Activated T-cell treated with anti-CD3 and anti-CD28 coated beads for 48 hours (primary cell): ENCODE data around the gene VAV2.
"Not testable (repeated sequence)": the region's sequence is repeated elsewhere in the genome, so short reads cannot be mapped to it uniquely, and the experiment has no call there.

ENCODE experiments used
- DNase-seq: peaks from one replicate; pipeline ENCODE4 v3.0.0-alpha.2; 2020; ENCODE audit warnings: low read depth

Gene VAV2

DNA sequence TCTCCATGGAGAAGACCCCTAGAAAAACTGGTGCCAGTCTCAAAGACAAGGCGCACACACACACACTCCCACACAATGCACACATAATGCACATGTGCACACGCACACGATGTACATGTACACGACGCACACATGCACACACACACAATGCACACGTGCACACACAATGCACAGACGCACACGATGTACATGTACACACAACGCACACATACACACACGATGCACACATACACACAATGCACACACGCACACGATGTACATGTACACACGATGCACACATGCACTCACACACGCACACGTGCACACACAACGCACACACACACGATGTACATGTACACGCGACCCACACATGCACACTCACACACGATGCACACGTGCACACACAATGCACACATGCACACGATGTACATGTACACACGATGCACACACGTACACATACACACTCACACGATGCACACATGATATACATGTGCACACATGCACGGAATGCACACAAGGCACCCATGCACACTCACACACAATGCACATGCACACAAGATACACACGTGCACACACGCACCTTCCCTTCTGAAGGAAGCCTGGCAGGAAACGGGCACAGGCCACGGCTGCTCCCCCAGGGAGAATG lies 76.5 kb downstream of the VAV2 start:
- no peak for DNase-seq

DNA sequence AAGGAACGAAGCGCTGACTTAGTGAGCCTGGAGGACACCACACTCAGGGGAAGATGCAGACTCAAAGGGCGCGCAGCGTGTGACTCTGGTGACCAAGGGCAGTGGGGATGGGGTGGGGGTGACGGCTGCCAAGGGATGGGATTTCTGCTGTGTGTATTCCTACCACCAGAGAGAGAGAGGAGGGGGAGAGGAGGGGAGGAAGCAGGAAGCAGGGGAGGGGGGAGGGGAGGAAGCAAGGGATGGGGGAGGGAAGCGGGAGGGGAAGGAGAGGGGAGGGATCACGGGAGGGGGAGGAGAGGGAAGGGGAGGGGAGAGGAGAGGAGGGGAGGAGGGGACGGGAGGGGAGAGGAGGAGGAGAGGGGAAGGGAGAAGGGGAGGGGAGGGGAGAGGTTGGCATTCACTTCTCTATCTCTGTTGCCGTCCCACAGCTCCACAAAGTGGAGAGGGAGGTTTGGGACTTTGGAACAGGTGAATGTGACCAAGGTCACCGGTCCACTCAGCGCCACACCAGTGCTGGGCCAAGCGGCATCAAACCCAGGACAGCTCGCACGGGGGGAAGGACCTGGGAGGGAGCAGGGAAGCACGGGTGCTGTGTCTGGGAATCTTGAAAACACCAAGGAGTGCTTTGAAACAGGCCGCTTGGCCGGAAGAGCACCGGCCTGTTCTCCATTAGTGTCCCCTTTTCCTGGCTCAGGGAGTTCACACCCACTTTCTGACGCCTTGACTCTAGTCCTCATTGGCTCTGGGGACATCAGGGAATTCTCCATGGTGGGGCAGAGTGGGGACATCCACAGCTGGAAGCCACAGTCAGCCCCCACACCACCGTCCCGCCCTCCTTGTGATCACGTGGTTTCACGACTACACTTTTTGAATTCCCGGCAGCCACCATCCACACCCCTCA lies 77.4 kb downstream of the VAV2 start:
- DNase-seq = no peak

DNA sequence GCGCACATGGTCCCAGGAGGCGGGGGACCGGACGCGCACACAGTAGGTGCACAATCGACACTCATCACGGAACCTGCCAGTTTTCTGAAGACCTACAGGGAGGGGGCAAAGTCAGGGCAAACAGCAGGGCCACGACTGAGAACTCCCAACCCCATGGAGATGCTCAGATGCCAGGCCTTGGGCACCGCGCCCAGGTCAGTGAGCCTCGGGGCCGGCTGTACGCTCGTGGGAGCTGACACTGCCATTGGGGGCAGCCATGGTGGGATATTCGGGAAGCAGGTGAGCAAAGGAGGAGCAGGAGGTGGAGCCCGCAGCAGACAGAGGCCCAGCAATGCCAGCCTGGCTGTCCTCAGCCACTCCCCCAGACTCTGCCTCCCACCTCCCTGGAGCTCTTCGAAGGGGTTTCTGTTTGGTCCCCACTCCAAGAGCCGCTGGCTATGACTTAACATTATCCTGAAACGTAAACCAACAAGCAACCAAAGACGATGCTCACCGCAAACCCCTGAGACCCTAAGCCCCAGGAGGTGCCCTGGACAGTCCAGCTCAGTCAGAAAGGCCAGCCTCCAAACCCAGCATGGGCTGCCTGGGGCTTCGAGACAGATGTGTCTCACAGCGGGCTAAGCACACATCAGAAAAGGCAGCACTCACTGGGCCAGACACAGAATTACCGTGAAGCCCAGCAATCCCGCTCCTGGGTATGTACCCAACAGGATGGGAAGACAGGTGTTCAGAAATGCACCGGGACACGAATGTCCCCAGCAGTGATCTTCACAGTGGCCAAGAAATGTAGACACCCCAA lies 78.4 kb downstream of the VAV2 start:
- no peak for DNase-seq

DNA sequence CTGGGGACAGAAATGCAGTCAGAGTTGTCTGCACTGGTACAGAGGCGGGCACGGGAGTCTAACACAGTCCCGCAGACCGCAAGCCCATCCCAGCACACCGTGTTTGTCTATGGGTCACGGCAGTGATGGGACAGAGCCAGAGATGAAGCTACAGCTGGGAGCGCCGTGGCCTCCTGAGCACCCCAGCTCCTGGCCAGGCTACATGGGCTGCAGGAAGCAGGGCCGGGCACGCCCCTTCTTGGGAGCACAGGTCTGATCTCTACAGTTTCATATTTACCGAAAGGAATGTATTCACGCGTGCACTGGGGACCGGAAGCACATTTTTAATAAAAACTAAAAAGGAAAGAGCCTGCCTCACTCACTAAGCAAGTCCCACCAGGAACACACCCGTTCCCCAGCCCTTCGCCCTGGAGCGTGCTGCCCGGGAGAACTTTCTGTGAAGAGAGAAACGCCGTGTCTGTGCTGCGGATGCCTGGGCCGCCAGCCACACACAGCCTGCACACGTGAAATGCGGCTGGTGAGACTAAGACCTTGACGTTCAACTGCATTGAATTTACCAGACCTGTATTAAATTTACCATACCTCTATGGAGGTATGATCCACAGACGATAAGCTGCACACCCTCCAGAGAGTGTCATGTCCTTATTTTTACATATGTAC lies 81.1 kb downstream of the VAV2 start:
- no peak for DNase-seq

DNA sequence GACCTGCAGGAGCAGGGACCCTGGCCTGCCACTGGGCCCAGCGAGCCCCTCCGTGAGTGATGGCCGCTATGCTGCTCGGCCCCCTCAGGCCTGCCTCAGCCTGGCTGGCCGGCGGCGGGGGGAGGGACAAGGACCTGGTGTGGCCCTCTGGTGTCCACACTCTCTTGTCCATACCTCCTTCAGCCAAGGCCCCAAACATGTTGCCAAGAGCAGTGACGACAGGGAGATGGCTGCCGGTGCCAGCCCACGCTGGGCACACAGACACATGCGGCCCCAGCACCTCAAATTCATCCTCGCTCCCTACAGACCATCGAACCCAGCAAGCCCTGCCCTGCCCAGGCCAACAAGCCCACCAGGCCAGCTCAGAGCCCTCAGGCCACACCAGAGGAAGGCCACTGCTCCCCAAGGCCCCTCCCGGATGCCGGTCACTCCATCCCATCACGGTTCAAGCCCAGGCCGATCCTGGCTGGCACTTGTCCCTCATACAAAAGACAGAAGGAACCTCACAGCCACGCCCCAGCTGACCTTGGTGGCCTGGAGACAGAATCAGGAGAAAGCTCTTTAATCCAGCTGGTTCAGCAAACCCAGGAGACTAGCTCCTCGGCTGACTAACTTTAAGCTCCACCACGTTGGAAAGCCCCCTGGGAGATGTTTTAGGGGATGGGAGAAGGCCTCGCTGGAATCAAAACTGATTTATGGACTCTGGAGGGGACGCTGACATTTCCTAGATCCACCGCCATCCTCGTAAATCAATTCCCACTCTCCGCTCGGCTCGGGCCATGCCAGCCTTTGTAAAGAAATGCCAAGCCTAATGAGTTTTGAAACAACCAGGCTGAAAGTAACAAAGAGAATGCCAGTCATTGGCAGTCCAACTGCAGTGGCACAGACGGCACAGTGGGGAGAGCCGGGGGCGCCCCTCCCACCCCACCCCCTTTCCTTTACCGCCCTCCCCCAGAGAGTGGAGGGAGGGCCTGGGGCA lies 84.9 kb downstream of the VAV2 start:
- DNase-seq = no peak

DNA sequence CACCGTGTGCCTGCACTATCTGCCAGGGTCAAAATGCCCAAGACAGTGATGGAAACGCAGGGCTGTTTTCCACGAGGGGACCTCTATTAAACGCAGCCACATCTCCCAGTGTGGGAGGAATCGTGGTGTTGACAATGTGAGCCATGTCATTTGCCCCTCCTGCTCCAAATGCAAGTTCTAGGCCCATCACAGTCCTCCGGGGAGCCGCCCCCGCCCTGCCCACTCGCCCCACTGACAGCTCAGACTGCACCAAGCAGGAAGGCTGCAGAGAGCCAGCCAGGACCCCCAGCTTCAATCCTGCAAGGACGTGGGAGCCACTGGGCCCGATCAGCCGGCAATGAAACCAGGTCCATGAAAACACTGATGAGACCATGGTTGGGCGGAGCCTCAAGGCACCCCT lies 85.9 kb downstream of the VAV2 start:
- DNase-seq = no peak

DNA sequence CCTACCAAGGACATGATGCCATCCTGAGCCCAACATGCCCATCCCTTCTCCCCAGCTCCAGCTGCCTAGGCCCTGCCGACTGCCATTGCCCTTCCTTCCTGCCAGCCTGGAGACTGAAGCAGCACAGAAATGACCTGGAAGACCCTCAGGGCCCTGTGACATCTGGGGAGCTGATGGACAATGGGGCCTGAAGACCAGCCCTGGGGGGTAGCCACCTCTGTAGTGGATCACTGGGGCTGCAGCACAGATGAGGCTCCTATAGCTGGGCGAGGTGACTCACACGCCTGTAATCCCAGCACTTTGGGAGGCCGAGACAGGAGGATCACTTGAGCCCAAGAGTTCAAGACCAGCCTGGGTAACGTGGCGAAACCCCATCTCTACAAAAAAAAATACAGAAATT lies 86.6 kb downstream of the VAV2 start:
- no peak for DNase-seq

DNA sequence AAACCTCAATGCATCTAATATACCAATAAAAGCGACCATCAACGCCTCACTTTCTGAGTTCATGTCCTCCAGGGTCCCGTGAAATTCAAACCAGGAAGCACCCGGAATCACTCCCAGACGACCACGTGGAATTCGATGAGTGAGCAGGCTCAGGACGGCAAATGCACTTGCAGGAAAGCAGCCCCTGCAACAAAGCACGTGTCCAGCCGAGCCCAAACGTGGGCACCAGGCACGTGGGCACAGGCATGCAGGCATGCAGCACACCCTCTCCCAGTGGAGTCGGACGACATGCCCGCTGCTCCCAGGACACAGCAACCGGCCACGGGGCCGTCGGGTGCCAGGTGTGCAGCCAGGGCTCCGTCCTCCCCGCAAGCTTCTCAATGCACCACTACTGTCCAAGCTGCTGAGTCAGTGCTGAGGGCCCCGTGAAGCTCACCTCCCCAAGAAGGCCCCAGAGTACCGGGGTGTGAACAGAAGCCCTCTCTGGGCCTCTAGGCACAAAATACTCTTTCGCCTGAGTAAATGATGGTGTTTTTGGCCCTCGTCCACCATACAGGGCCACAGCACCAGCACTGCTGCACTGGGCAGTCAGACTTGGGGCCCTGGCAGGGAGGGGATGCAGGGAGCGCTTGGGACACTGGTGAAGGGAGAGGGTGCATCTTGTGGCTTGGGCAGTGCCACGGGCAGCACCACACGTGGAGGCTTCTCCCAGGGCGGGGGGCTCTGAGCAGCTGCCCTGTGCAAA lies 87.6 kb downstream of the VAV2 start:
- DNase-seq = no peak

DNA sequence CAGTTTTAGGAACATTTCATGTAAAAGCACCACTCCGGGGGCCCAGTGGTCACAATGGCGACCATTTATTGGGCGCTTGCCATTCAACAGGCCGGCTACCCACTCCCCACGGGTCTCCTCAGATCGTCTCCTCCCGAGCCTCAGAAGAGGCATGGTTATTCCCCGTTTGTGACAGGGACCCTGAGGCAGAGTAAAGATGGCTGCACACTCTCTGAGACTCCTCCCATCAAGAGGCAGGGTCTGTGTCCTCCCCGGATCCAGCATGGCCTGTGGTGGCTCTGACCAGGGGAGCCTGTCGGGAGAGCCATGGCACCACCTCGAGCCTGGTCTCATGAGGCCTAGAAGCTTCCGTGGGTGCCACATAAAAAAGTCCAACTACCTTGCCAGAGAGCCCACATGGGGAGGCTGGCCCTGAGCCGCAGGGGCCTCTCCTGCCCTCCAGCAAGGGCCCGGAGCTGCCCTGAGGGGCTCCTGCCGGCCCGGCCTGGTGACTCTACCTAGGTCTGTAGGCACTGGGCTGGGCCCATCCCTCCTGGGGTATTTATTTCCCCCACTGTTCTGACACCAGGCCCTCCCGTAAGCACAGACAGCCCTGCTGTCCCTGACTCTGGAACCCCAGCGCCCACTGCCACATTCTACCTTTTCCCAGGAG lies 90.8 kb downstream of the VAV2 start:
- DNase-seq = no peak

DNA sequence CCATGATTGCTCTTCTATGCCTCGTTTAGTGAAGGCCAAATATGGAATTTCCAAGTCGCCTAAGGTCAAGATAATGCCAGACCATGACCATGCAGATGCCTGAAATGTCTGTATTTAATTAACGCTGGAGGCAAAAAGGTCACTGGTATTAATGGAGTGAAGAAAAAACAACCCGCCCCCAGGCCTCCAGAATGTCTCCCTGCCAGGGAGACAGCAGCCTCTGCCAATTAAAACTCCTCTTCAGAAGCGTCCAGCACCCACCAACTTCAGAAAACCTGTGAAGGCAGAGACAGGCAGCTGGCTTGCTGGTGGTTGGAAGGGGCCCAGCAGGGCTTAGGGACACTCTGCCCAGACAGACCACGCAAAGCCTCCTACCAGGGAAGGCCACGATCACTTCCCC lies 94.4 kb downstream of the VAV2 start:
- no peak for DNase-seq

DNA sequence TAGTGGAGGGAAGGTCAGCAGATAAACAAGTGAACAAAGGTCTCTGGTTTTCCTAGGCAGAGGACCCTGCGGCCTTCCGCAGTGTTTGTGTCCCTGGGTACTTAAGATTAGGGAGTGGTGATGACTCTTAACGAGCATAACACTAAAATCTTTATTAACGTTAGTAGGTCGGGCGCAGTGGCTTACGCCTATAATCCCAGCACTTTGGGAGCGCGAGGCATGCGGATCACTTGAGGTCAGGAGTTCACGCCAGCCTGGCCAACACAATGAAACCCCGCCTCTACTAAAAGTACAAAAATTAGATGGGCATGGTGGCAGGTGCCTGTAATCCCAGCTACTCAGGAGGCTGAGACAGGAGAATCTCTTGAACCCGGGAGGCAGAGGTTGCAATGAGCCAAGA lies 96.1 kb downstream of the VAV2 start:
- DNase-seq = not testable (repeated sequence)

DNA sequence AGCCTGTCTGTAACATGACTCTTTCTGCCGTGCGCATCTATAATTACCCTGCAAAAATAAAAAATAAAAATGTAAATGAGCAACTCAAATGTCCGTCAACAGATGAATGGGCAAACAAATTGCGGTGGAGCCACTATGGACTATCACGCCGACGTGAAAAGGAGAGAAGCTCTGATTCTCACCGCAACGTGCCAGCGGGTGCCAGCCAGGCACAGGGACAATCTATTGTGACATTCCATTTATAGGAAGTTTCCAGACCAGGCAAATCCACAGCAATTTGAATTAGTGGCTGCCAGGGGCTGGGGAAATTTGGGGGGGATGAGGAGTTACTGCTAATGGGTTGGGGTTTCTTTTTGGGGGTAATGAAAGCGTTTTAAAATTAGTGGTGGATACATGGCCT lies 96.8 kb downstream of the VAV2 start:
- DNase-seq = no peak

DNA sequence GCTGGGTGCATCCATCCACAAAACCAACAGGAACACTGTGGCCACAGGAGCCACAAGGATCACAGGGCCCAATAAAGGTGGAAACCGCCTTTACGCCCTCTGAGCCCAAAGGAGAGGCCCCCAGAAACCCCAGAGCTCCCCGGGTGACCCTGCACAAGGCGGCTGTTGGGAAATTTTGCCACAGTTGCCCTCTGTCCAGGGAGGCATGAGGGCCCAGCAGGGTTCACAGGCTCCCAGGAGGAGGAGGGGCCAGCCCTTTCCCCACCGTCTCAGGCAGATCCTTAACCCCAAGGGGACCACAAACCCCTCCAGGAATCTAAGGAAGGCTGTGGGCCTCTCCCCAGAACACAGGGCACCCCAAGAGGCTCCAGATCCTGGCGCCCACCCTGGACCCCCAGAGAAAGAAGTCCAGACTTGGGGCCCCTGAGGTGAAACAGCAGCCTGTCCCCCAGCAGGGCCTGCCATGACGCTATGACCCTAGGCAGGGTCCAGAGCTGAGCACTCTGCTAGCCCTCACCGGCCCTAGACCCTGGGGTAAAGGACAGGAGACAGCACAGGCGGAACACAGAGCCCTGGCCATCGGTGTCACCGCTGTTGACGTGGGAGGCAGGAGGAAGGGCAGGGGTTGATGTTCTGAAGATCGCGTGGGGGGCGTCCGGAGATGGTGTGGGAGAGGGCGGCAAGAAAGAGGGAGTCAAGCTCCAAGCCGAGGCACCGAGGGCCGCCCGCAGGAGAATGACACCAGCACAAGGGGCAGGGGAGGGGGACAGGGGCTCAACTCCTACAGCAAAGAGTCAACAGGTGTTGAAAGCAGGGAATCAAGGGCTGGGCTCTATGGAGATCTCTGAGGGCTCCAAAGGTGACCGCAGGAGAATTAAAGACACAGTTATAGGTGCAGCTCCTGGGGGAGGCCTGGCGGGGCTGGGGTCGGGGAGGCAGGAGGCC lies 97.5 kb downstream of the VAV2 start:
- DNase-seq = no peak

DNA sequence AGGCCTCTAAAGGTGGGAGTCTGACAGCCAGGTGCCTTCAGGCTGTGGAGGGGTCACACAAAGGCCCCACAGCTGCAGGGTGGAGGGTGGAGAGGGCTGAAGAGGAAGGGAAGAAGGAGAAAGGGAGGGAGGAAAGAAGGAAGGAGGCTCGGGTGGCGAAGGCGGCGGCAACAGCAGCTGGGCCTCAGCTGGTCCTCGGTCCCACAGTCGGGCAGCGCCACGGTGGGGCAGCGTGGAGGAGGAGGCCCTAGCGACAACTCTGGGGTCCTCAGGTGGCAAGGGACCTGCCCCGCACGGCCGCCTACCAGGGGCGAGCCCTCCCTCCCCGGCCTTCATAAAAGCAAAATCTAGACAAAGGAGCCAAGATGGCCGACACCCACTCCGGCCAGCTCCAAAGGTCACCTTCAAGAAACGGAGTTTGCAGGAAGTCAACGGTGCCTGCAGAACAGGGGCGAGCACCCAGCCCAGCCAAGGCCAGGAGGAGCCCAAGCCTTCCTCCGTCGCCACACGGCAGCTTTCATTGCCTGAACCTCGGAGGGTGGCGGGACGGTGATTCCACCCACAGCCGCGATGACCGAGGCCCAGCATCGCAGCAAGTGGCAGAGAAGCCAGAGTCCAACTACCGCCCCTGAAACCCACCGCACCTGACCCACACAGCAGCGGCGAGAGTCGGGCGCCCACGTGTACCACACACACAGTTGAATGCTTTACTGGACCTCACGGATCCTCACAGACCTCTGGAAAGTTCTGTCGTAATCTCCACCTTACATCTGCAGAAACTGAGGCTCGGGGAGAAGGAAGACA lies 98.7 kb downstream of the VAV2 start:
- no peak for DNase-seq

DNA sequence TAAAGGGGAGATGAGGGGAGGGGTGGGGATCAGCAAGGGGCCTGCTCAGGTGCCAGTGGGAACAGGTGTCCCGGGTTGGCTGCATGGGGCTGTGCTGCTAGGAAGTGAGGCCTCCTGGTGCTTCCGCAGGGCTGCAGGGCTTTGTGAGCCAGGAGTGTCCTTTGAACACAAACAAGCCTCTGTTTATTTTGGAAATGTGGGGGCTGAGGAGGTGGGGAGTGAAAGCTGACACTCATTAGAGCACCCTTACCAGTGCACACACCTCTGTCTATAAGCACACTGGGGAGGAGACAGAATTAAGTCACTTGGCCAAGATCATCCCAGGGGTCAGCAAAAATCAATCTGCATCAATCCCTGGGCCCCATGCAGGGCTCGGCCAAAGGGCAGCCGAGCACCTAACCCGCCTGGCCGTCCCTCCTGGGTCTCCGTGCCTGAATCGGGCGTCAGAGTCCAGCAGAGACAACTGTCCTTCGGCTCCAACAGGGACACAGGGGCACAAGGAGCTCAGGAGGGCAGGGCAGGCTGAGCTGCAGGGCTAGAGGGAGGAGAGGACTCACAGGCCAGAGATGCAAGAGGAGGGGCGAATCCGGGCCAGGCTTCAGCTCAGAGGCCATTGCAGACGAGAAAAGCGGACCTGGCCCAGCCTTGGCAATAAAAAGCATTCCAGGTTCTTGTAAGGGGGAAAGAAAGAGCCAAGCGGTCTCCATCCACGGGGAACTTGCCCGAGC lies 99.8 kb downstream of the VAV2 start:
- no peak for DNase-seq

DNA sequence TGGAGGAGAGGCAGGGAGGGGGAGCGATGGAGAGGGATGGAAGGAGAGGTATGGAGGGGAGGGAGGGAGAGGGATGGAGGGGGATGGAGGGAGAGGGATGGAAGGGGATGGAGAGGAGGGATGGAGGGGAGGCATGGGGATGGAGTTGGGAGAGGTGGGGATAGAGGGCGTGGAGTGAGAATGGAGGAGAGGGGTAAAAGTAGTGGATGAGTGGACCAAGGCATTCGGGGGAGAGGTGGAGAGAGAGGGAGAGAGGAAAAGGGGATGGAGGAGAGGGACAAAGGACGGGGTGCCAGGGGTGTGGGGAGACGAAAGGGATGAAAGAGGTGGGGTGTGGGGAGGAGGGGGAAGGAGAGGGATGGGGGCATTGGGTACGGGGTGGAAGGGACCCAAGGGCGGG lies 100.4 kb downstream of the VAV2 start:
- DNase-seq = no peak

DNA sequence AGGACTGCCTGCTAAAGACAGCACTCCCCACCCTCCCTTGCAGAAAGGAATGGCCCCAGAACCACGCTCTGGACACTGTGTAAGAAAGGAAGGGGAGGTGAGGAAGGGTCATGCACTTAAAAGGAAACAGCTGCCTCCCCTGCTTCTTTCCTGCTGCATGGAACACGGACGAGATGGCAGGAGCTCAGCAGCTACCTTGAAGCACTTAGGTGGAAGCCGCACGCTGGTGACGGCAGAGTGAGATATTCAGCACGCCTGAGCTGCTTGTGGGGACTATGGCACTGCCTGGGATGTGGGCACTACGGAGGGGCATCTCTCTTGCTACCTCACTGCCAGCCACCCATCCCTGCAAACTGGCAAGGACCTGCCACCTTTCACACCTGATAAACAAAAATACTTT lies 101.5 kb downstream of the VAV2 start:
- DNase-seq = no peak
